Spleen (tissue), 11 donors: ENCODE results near the gene TEX54. TPM values are rescaled to one million over a fixed set of nuclear protein-coding genes. Genes with fewer than 3 reads are reported as not detected.

Source experiments
- DNase-seq: peaks from one replicate; pipeline ENCODE4 v3.0.0-alpha.2; 2020
- H3K27ac ChIP-seq, 8 donors: fragments of 200-600 bp; sonication (generic) in 7 of 8; 1 replicate in 4 of 8; 2 replicates in 4 of 8; pipeline versions ENCODE4 v1.5.0 to v1.8.0; 2016 to 2021; ENCODE audit warnings: inconsistent platforms in 4 of 8, mild to moderate bottlenecking in 4 of 8, moderate library complexity in 1 of 8
- H3K27me3 ChIP-seq, 7 donors: fragments of 200-600 bp; sonication (generic) in 6 of 7; replicated peaks in 1 of 7; 1 replicate in 4 of 7; 2 replicates in 3 of 7; pipeline versions ENCODE4 v1.5.0 to v1.8.0; 2016 to 2021; ENCODE audit warnings: inconsistent platforms in 3 of 7, mild to moderate bottlenecking in 1 of 7
- H3K36me3 ChIP-seq, 6 donors: fragments of 200-600 bp; sonication (generic) in 5 of 6; 1 replicate in 4 of 6; 2 replicates in 2 of 6; pipeline versions ENCODE4 v1.5.0 to v1.8.0; 2016 to 2021; ENCODE audit warnings: inconsistent platforms in 2 of 6
- H3K4me1 ChIP-seq, 6 donors: fragments of 200-600 bp; sonication (generic) in 5 of 6; 1 replicate in 3 of 6; 2 replicates in 3 of 6; pipeline versions ENCODE4 v1.5.0 to v1.8.0; 2016 to 2021; ENCODE audit warnings: inconsistent platforms in 3 of 6
- H3K4me3 ChIP-seq, 8 donors: fragments of 200-600 bp; sonication (generic) in 7 of 8; 1 replicate in 4 of 8; 2 replicates in 4 of 8; pipeline versions ENCODE4 v1.5.0 to v1.8.0; 2016 to 2021; ENCODE audit warnings: inconsistent platforms in 4 of 8, mild to moderate bottlenecking in 4 of 8, moderate library complexity in 2 of 8
- H3K9me3 ChIP-seq, 8 donors: fragments of 200-600 bp; sonication (generic) in 7 of 8; 1 replicate in 4 of 8; 2 replicates in 4 of 8; pipeline versions ENCODE4 v1.5.0 to v1.8.0; 2016 to 2021; ENCODE audit warnings: inconsistent platforms in 4 of 8
- CTCF ChIP-seq, 11 experiments: fragments of 200-600 bp in 7 of 11; fragments of 450-650 bp in 4 of 11; sonication (generic) in 4 of 11; IDR thresholded peaks in 8 of 11; conservative IDR thresholded peaks in 3 of 11; 1 replicate in 7 of 11; 2 replicates in 4 of 11; pipeline versions ENCODE4 v1.4.0 to v1.8.0; 2016 to 2021; ENCODE audit warnings: antibody characterized with exemption in 11 of 11, inconsistent platforms in 4 of 11, mild to moderate bottlenecking in 1 of 11
- POLR2A ChIP-seq, 3 donors: fragments of 450-650 bp; IDR thresholded peaks; one replicate each; pipeline ENCODE4 v1.5.1; 2017; ENCODE audit warnings: antibody characterized with exemption in 3 of 3, mild to moderate bottlenecking in 1 of 3
- POLR2AphosphoS5 ChIP-seq, 3 donors: sonication (generic); formaldehyde crosslinking; IDR thresholded peaks; one replicate each; pipeline ENCODE4 v1.5.1; 2017; ENCODE audit warnings: antibody characterized with exemption in 3 of 3
- WGBS, 5 donors: extraction: QIAGEN DNeasy Blood & Tissue Kit in 3 of 5; methylation state at CpG; one replicate each; pipeline versions ENCODE4 v1.1.5 to v1.1.7; 2013 to 2018; 5-methylcytosine and 5-hydroxymethylcytosine counted together
- intact Hi-C: fragments of 100-400 bp; cut with DNase I; formaldehyde crosslinking; loops from one replicate; pipeline ENCODE4 v1.15.0; 2023; ENCODE audit warnings: low total_unique reads
- polyA plus RNA-seq, 3 donors: library from polyadenylated mRNA; stranded (reverse); fragments of 200-250 nt; gene quantifications; one replicate each; pipeline ENCODE4 v1.2.1, GENCODE V29; 2013
- total RNA-seq, 7 donors: library from RNA; depleted of rRNA in 3 of 7; stranded (reverse); fragments of >200 nt in 3 of 7; fragmentation: NEBNext Ultra II Directional in 4 of 7; extraction: Animal tissue kit (Norgen Biotek cat#: 25700) in 4 of 7; gene quantifications; one replicate each; pipeline versions ENCODE4 v1.1.0 to v1.2.1, GENCODE V29; 2016 to 2021
- donor health status: healthy with polysubstance abuse.
- donor health status: DM: no; HTN: no; CAD: no; lungs with moderate emphysema.
- donor health status: DM: no; HTN: no; CAD: no.
- donor health status: Bipolar disorder and iron deficiency.
- donor health status: healthy.
- donor health status: DM: no; HTN: no; CAD: no.
- donor health status: DM: yes; HTN: yes; CAD: no.

Gene TEX54
- total and polyA plus RNA-seq, 10 donors: not detected

- peaks cover 0 to 54% (median 38%) of the 10 kb centered on the region in 6 donors for H3K36me3 ChIP-seq
- intact Hi-C loops: loop anchor here (5.0 kb wide), 1 partner anchor 68 kb away; no protein-coding TSS in a partner anchor
These were observed 43.6 kb downstream of the TEX54 start for GRCh38 chr11:62788991-62789390.

GRCh38 chr11:62787005-62787759, 45.5 kb downstream of the TEX54 start, which contains the start of gene TMEM179B:
TSS of gene TMEM179B (plus strand) at chr11:62787402. CDS start at chr11:62787432, 30 bp downstream.
- WGBS, 5 donors: 0 to 1% (median 1%) methylated on average over 56 to 88 of the region's 88 CpGs
- Histone ChIP-seq H3K9me3 (no peaks in the 10 kb centered on the region), H3K4me1 (peaks cover 34 to 60% (median 55%) of the 10 kb centered on the region in 6 donors), H3K36me3 (peaks cover 0 to 51% (median 28%) of the 10 kb centered on the region in 6 donors), H3K27ac (peak within 1 kb of the TSS; percentile 95 to 100 (median 98)), H3K4me3 (peak within 1 kb of the TSS; percentile 85 to 99 (median 98)), H3K27me3 (no peaks in the 10 kb centered on the region)
- peak; percentile 100 for TF ChIP-seq POLR2AphosphoS5 (IDR thresholded peaks at IDR 0.05)
- TF ChIP-seq POLR2A (IDR thresholded peaks at IDR 0.05): peak; percentile 38 to 96 (median 92)
- TF ChIP-seq CTCF (IDR thresholded peaks at IDR 0.05 in 8 of 11, conservative IDR thresholded peaks at IDR 0.05 in 3 of 11): peak in 9 of 11 experiments; percentile 4 to 69 (median 48)
- intact Hi-C loops: loop anchor here (5.0 kb wide), 1 partner anchor 70 kb away; no protein-coding TSS in a partner anchor
- peak; percentile 99 for DNase-seq

More at GRCh38 chr11:62788991-62789390, 43.6 kb downstream of the TEX54 start:
- DNase-seq: no peak
- H3K4me1 ChIP-seq: peaks cover 40 to 72% (median 67%) of the 10 kb centered on the region in 6 donors
- H3K4me3 ChIP-seq: peak overlapping the region in 1 of 8 donors; percentile 98
- no peaks in the 10 kb centered on the region for H3K9me3 ChIP-seq
- H3K27me3 ChIP-seq: no peaks in the 10 kb centered on the region
- peak overlapping the region in 3 of 8 donors; percentile 90 to 100 (median 97) for H3K27ac ChIP-seq
- no peak for TF ChIP-seq POLR2A (IDR thresholded peaks at IDR 0.05)
- TF ChIP-seq POLR2AphosphoS5 (IDR thresholded peaks at IDR 0.05): no peak
- TF ChIP-seq CTCF (IDR thresholded peaks at IDR 0.05 in 8 of 11, conservative IDR thresholded peaks at IDR 0.05 in 3 of 11): no peak
- 75 to 91% (median 78%) methylated on average over 4 to 5 of the region's 5 CpGs for WGBS, 5 donors

GRCh38 chr11:62786318-62787004, 46.2 kb downstream of the TEX54 start:
- peak overlapping the region; percentile 85 to 99 (median 98) for H3K4me3 ChIP-seq
- peaks cover 0 to 56% (median 31%) of the 10 kb centered on the region in 6 donors for H3K36me3 ChIP-seq
- peak overlapping the region; percentile 95 to 100 (median 98) for H3K27ac ChIP-seq
- intact Hi-C loops: loop anchor here (5.0 kb wide), 1 partner anchor 71 kb away; no protein-coding TSS in a partner anchor
- no peaks in the 10 kb centered on the region for H3K27me3 ChIP-seq
- 1 to 2% (median 2%) methylated on average over 27 to 51 of the region's 51 CpGs for WGBS, 5 donors
- H3K4me1 ChIP-seq: peaks cover 31 to 52% (median 50%) of the 10 kb centered on the region in 6 donors
- DNase-seq: peak; percentile 97
- TF ChIP-seq POLR2AphosphoS5 (IDR thresholded peaks at IDR 0.05) (peak in 1 of 3 donors; percentile 65), POLR2A (IDR thresholded peaks at IDR 0.05) (no peak), CTCF (IDR thresholded peaks at IDR 0.05 in 8 of 11, conservative IDR thresholded peaks at IDR 0.05 in 3 of 11) (peak; percentile 93 to 99 (median 97))
- no peaks in the 10 kb centered on the region for H3K9me3 ChIP-seq
